HG03103 (cell line): ENCODE data around the gene CD300LF.

Source experiments
- ATAC-seq: cut with Tn5 transposase; IDR thresholded peaks from one replicate; pipeline ENCODE4 v1.9.1; 2021; ENCODE audit warnings: low read depth; ENCODE audit not compliant: unreplicated experiment

The CD300LF gene

DNA sequence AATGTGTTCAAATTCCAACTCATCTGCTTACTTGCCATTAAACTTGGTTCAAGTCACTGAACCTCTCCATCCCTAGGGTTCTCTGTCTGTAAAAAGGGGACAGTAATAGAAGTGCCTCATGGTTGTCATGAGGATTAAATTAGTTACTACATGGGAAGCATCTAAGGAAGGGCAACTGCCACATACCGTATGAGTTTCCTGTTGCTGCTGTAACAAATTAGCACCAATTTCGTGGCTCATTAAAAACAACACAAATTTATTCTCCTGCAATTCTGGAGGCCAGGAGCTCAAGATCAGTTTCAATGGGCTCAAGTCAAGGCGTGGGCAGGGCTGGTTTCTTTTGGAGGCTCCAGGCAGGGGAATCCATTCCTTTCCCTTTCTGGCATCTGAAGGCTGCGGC is 18.6 kb downstream of the CD300LF start:
- no peak for ATAC-seq

DNA sequence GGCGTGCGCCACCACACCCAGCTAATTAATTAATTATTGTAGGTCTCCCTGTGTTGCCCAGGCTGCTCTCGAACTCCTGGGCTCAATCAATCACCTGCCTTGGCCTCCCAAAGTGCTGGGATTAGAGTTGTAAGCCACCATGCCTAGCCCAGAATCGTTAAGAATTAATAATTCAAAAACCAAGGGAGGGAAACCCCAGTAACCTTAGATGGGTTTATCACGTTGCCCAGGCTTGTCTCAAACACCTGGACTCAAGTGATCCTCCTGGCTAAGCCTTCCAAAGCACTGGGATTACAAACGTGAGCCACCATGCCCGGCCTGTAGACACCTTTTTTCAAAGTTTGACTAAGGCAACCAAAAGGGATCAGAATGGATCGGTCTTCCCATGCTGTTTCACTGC is 21.6 kb downstream of the CD300LF start:
- no peak for ATAC-seq

DNA sequence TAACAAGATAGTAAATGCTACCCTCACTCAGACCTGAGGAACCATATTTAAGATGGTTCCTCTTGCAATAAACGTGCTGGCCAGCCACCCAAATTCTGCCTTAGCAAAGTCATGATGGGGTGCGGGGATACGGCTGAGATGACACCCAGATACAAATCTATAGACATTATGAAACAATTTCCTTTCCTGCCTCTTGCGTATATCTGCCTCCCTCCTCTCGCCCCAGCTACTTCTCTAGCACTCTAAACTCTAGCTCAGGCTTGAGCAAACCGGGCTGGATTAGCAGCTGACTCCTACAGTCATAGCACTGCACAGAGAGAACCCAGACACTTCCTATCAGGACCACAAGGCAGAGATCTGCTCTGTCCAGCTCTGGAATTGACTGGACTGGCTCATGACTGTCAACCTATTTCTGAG is 22.3 kb downstream of the CD300LF start:
- no peak for ATAC-seq

DNA sequence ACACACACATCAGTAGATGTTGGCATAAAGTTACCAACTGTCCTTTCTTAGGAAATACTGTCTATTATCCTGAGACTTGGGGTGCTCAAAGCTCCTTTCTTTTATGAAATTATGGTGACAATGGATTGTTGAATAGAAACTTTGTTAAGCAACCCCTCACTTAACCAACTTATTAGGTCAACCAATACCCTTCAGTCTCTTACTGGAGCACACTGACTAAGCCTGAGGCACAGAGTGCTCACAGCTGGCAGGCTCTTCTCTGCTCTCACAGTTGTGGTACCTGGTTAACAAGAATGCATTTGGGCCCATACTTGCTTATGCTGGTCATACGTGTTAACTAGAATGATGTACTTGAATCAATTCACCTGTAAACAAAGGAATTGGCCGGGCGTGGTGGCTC is 24.8 kb downstream of the CD300LF start:
- no peak for ATAC-seq

DNA sequence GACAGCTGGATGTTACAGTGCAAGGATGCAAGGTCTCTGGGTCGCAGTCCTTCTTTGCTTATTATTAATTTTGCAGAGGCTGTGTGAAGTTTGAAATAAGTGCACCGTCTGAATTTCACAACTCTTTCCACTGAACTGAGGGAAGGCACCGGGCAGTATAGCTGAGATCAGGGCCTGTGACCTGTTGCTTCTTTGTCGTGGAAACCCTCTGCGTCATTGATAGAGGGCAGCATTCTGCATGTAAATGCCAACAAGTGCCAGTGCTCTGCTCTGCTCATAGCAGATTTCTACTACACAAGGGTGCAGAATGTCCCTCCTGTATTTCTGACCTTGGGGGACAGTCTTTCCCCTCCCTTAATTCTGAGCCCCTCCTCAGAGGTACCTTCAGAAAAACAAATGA is 26.0 kb downstream of the CD300LF start:
- ATAC-seq, result no peak

DNA sequence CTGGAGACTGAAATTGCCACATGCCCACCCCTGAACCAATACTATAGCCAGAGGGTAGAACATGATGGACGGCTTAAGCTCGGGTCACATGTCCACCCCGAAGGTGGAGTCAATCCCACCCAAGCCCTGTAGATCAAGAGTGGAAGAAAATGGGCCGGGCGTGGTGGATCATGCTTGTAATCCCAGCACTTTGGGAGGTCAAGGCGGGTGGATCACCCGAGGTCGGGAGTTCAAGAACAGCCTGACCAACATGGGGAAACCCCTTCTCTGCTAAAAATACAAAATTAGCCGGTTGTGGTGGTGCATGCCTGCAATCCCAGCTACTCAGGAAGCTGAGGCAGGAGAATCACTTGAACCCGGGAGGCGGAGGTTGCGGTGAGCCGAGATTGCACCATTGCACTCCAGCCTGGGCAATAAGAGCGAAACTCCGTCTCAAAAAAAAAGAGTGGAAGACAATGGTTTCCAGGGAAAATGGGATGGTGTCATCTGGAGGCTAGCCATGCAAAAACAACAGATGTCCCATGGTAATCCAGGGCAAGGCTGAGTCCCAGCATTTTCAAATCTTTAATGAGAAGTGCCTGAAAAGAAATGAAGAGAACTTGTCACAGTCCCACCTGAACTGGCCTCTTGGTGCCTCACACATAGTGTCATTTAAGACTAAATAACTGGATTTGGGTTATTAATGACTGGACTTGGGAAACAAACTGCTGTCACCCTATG is 30.1 kb downstream of the CD300LF start:
- no peak for ATAC-seq

DNA sequence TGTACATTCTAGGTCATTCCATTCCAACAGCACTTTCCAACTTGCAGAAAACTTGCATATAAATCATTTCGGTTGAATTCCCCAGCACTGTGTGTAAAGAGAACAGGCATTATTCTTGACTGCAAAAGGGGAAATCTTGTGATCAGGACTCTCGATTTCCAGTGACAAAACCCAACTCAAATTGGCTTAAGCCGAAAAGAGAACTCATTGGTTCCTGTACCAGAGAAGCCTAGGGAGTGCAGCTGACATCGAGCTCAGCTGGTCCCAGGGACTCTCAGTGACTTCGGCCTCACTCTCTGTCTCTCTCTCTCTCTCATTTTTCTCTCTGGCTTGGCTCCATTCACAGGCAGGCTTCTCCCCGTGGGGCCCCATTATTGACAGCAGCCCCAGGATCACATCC is 30.7 kb downstream of the CD300LF start:
- no peak for ATAC-seq

DNA sequence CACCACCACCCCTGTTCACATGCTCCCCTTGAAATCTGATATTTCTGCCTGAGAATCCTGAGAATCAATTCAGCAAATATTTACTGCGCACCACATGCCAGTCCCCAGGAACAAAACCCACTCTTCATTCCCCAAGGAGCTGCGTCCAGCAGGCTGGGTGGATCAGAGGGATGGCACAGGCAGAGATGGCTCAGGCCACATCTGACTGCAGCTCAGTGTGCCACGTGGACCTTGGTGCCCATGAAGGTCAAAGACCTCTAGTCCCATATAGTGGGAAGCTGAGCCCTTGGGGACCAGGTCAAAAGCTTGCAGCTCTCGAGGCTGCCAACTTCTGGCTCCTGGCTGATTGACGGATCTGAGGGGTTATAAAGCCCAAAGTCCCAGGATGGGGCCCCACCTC is 31.8 kb downstream of the CD300LF start:
- ATAC-seq, result no peak

DNA sequence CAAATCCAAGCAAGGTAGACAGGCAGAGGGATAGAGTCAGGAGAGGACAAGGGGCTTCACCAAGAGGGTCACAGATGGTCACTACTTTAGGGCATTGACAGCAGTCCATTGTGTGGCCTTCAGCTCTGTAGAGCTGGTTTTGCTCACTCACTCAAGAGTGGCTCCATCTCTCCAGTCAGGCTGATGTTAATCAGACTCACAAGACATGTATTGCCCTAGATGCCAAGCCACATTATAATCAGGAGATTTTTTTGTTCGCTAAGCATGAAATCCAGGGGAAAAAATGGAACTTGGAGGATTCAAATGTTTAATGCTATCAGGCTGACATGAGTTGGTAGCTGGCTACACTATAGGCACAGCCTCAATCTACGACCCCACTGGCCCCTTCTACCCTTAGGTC is 32.5 kb downstream of the CD300LF start:
- no peak for ATAC-seq

DNA sequence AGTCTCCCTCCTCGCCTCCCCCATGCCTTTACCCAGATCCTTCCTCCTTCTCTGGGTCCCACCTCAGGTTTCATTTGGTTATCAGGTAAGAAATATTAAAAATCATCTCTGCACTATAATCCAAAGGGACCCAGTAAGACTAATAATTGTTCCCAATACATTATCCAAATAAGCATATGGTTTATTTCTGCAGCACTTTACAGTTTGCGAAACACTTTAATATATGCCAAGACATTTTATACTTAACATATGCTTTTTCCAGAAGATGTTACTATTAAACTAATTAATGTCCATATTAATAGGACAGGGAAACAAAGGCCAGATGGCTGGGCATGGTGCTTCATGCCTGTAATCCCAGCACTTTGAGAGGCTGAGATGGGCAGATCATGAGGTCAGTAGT is 33.3 kb downstream of the CD300LF start:
- no peak for ATAC-seq

DNA sequence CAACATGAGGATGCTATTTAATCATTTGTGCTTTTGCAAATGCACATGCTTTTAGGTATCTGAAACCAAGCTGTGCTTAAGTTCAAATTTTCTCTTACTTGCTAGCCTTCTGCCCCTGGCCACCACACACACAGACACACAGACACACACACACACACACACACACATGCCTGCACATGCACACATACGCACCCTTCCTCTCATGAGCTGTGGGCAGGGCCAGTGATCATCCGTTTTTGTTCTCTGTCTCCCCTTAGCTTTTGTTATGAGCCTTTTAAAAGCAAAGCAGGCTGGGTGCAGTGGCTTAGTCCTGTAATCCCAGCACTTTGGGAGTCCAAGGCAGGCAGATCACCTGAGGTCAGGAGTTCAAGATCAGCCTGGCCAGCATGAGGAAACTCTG is 34.2 kb downstream of the CD300LF start:
- ATAC-seq, result no peak

DNA sequence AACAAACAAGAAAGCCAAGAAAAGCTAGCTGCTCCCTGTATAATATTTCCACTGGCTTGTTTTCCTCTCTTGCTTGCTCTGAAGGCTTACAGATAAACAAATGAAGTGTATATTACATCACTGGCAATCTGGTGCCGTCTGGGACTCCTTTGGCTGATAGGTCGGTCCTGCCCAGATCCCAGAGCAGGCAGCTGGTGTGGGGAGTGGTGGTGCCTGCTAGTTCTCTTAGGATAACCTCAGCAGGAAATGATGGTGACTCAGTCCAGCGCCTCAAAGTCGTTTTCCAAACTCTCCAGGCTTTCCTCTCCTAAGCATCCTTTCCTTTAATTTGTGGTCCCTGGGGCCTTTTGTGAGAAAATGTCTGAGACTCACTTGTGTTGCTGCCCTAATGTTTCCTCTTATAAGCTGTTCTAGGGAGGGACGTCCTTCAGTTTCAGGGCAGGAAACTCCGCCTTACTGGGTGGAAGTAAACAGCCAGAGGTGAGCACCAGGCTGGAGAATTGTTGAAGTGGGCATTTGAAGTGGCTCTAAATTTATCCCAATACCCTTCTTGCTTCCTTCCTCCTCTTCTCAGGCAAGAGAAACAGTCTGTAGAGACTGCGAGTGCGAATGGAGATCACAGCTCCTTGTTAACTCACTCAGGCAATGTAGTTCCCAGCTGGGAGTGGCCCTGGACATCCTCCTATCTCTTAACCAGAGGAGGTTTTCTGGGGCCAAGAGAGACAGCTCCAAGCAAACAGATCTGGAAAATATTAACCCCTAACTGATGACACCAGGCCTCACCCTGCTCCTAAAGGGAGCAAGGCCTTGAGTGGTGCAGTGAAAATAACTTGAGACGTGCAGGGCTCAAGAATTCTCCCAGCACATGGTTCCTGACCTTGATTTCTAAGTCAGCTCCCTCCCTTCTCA is 34.9 kb downstream of the CD300LF start:
- ATAC-seq, result no peak

DNA sequence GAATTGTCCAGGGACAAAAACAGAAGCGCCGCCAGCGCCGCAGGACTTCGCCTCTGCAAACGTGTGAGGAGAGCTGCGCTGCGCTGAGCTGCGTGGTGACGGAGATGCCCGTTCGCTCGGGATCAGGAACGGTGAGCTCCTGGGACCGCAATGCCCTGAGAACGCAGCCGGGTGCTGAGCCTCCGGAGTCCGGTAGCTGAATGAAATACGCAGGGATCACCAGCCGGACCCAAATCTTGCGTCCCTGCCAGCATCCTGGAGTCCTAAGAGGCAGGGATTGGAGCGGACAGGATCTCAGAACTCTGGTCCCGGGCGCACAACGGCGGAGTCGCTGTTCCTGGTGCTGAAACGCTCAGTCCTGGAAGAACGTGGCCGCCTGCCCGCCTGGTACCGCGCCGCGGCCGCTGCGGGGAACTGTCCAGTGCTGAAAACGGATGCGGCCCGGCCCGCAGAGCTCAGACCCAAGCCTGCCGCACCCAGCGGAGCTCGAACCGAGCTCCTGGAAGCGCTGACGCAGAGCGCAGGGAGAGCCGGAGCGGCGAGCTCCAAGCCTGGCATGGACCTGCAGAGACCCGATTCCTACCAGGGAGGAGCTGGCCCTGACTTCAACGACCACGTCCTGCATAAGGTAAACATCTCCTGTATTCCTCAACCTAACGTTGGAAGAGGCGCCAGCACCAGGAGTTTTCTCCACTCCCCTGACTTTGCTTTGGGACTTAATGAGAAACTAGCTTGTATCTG is 41.5 kb downstream of the CD300LF start:
- ATAC-seq, result no peak

DNA sequence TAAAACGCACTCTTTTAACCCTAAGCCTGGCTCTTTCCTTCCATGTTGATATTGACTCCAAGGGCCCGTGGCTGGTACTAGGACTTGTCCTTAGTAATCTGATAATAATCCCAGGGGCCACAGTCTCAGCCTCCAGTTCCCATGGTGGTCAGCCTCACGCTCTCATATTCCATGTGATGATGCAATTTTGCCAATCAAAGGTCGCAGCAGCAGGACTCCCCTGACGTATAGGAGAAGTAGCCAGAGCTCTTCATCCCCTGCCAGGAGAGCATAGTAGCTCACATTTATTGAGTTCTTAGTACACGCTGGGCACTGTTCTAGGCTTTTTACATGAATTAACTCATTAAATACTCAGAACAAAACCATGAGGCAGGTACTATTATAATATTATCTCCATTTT is 42.4 kb downstream of the CD300LF start:
- no peak for ATAC-seq

DNA sequence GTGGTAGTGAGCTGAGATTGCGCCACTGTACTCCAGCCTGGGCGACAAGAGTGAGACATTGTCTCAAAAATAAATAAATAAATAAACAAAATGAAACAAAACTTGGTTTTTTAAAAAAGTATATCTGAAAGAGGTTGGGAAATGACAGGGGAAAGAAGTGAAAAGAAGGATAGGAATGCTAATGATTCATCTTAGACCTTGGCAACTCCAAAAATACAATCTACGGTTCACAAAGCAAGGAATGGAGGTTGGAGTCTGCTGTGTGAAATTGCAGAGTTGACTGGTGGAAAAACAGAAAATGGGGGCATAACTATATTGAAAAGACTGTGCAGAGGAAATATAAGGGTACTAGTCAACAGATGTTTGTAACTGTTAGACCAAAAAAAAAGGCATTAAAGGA is 49.2 kb downstream of the CD300LF start:
- ATAC-seq, result no peak

DNA sequence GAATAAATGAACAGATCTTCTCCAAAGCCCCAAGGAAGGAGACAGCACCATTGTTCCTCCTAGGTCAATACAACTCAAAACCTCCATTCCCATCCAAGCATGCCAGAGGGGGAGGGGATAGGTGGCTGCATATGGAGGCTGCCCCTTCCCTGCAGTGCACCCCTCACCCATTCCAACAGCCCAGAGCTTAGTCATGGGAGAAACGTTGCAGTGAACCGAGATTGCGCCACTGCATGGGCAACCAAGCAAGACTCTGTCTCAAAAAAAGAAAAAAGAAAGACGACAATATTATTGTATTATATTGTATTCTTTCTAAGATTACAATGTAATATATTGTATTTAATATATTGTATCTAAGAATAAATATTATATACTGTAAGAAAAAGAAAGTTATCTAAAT is 52.8 kb downstream of the CD300LF start:
- no peak for ATAC-seq

DNA sequence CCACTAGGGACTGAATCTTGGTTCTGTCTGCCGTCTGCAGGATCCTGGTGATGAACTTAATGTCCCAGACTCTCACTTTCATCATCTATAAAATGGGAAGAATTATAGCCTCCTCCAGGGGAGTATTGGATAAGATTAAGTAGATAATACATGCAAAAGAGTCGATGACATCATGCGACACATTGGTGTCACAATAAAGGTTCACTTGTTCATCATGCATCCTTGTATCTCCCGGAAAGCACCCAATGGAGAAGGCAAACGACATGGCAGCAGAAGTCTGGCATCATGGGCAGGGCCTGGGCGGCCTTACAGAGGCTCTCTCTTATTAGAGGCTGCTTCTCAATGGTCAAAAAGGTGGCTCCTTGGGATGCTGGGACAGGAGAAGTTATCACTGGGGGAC is 54.1 kb downstream of the CD300LF start:
- no peak for ATAC-seq

DNA sequence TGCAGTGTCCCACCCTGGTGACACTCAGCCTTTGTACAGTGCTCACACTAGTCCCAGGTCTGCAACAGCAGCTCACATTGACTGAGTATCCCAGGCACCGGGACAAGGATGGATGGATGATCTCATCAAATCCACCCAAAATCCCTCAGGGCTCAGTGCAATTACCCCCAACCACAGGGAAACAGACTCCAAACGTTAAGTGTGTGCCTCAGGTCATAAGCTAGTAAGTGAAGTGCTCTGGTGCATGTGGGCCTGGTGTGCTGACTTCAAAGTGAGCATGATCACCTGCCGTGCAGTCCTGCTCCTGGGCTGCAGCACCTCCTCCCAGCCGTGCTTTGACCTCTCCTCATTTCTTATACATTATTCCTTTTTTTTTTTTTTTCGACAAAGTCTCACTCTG is 58.0 kb downstream of the CD300LF start:
- ATAC-seq, result no peak

DNA sequence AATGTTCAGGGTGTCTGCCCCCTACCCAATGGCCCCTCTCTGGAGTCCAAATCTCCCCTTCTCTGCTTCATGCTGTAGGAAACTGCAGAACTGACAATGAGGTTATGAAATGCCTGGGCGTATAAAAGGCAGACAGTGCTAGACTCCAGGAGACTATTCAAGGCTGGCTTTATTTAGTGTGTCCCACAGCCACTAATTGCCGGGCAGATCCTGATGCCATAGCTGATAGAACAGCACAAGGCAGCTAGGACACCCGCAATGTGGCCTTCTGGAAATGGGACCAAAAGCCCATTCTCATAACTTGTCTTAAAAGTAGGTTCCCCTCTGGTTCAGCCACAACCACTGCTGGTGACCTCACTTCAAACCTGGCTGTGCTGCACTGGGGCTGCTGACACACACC is 60.7 kb downstream of the CD300LF start:
- ATAC-seq, result no peak

DNA sequence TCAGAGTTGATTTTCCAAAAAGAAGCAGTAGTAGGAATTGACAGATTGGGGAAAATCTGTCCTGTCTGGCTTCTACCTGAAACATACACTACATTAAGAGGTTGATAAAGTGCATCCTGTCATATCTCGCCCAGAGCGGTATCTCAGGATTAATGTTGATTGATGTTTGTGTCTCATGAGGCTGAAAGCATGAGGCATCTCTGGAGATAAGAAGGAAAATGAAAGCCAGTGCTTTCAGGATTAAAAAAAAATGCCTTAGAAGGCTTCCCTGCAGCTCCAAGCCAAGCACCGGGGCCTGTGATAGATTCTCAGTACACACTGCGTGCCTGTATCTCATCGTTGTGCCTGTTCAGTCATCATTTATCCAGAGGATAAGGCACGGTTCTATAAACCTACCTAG is 62.8 kb downstream of the CD300LF start:
- ATAC-seq, result no peak
